H1 (cell line): ENCODE results near the gene SLC6A12. TPM values are rescaled to one million over a fixed set of nuclear protein-coding genes. Genes with fewer than 3 reads are reported as not detected.

Experiments used
- CTCF ChIA-PET: fragments of 300-600 bp; sonication (Branson Sonifier 250); formaldehyde crosslinking; loops from one replicate; lab custom pipeline; 2021; ENCODE audit not compliant: partially characterized antibody; lab: Charles Lee
- POLR2A ChIA-PET: fragments of 300-600 bp; sonication (Branson Sonifier 250); formaldehyde crosslinking; loops from one replicate; lab custom pipeline; 2021; ENCODE audit warnings: inconsistent platforms; ENCODE audit not compliant: partially characterized antibody; lab: Charles Lee
- DNase-seq, 2 experiments: peaks; one replicate each; pipeline versions ENCODE4 v3.0.0 to v3.0.0-alpha.2; 2010 to 2022; ENCODE audit warnings: low spot score in 2 of 2, low read depth in 1 of 2, mixed read lengths in 1 of 2
- FAIRE-seq: peaks from 2 replicates; lab custom pipeline; 2011; peaks lifted over from hg19 to GRCh38; lab: Jason Lieb, UNC
- H2AFZ ChIP-seq: 2 replicates; pipeline ENCODE4 v1.8.1; 2012; ENCODE audit warnings: low read length, inconsistent platforms
- H2AK5ac ChIP-seq: 2 replicates; pipeline ENCODE4 v1.6.1; 2013; ENCODE audit warnings: low read depth, low read length
- H2BK120ac ChIP-seq: replicated peaks from 2 replicates; pipeline ENCODE3; 2013; ENCODE audit warnings: low read depth, low read length, inconsistent platforms
- H2BK12ac ChIP-seq: 2 replicates; pipeline ENCODE4 v1.6.1; 2013; ENCODE audit warnings: low read depth, low read length
- H2BK15ac ChIP-seq: 2 replicates; pipeline ENCODE4 v1.6.1; 2013; ENCODE audit warnings: low read length
- H2BK20ac ChIP-seq: 2 replicates; pipeline ENCODE4 v1.6.1; 2013; ENCODE audit warnings: low read length
- H2BK5ac ChIP-seq: 2 replicates; pipeline ENCODE4 v1.6.1; 2013; ENCODE audit warnings: low read depth, low read length
- H3K14ac ChIP-seq: 2 replicates; pipeline ENCODE4 v1.6.1; 2013; ENCODE audit warnings: inconsistent platforms; ENCODE audit not compliant: insufficient read length
- H3K18ac ChIP-seq: 2 replicates; pipeline ENCODE4 v1.6.1; 2013; ENCODE audit warnings: low read length; ENCODE audit errors: extremely low read depth
- H3K23ac ChIP-seq: 2 replicates; pipeline ENCODE4 v1.6.1; 2013; ENCODE audit warnings: inconsistent platforms; ENCODE audit not compliant: insufficient read length
- H3K23me2 ChIP-seq: 2 replicates; pipeline ENCODE4 v1.6.1; 2013; ENCODE audit warnings: low read depth, low read length
- H3K27ac ChIP-seq: 2 replicates; pipeline ENCODE4 v1.6.1; 2011; ENCODE audit warnings: low read depth, low read length, inconsistent platforms
- H3K27me3 ChIP-seq, 4 experiments: replicated peaks in 1 of 4; 1 replicate in 1 of 4; 2 replicates in 3 of 4; pipeline versions ENCODE4 v1.6.1 to v1.8.1; 2011 to 2013; ENCODE audit warnings: low read length in 3 of 4, mild to moderate bottlenecking in 3 of 4, inconsistent platforms in 2 of 4, mixed read lengths in 2 of 4, moderate library complexity in 1 of 4; ENCODE audit not compliant: control insufficient read depth in 3 of 4, insufficient read depth in 3 of 4; ENCODE audit errors: extremely low read depth in 1 of 4
- H3K36me3 ChIP-seq, 4 experiments: 2 replicates each; pipeline versions ENCODE4 v1.6.1 to v1.8.1; 2011 to 2013; ENCODE audit warnings: mild to moderate bottlenecking in 4 of 4, low read length in 3 of 4, moderate library complexity in 2 of 4, control low read depth in 1 of 4, inconsistent platforms in 1 of 4; ENCODE audit not compliant: insufficient read depth in 4 of 4, control insufficient read depth in 2 of 4
- H3K4ac ChIP-seq: replicated peaks from 2 replicates; pipeline ENCODE3; 2013; ENCODE audit warnings: low read length, low read depth, mixed read lengths, inconsistent platforms; ENCODE audit not compliant: insufficient read length
- H3K4me1 ChIP-seq, 4 experiments: replicated peaks in 1 of 4; 1 replicate in 1 of 4; 2 replicates in 3 of 4; pipeline versions ENCODE4 v1.6.1 to v1.8.1; 2011 to 2013; ENCODE audit warnings: low read length in 3 of 4, inconsistent platforms in 2 of 4, mixed read lengths in 1 of 4; ENCODE audit not compliant: insufficient read depth in 4 of 4, control insufficient read depth in 3 of 4
- H3K4me2 ChIP-seq, 2 experiments: 2 replicates each; pipeline versions ENCODE4 v1.6.1 to v1.8.1; 2011 to 2013; ENCODE audit warnings: low read depth in 2 of 2, low read length in 2 of 2, control low read depth in 1 of 2, inconsistent platforms in 1 of 2, mild to moderate bottlenecking in 1 of 2; ENCODE audit not compliant: insufficient read depth in 1 of 2
- H3K4me3 ChIP-seq, 4 experiments: fragments of 200-600, 300-600 bp in 1 of 4; sonication (generic), shearing (Covaris generic), sonication (Bioruptor Twin) in 1 of 4; 2 replicates each; pipeline versions ENCODE4 v1.5.1 to v1.8.1; 2011 to 2016; ENCODE audit warnings: low read length in 4 of 4, low read depth in 3 of 4, control low read depth in 2 of 4, inconsistent platforms in 2 of 4, mild to moderate bottlenecking in 2 of 4, mixed read lengths in 1 of 4, moderate library complexity in 1 of 4; ENCODE audit not compliant: insufficient read depth in 2 of 4; ENCODE audit errors: extremely low read depth in 1 of 4
- H3K56ac ChIP-seq: replicated peaks from 2 replicates; pipeline ENCODE3; 2013; ENCODE audit warnings: low read depth, mild to moderate bottlenecking, mixed read lengths, low read length, inconsistent platforms; ENCODE audit not compliant: insufficient read length
- H3K79me1 ChIP-seq: 2 replicates; pipeline ENCODE4 v1.6.1; 2013; ENCODE audit warnings: low read depth, low read length, control low read depth
- H3K79me2 ChIP-seq, 2 experiments: 2 replicates each; pipeline versions ENCODE4 v1.6.1 to v1.8.1; 2012 to 2013; ENCODE audit warnings: low read length in 2 of 2, mild to moderate bottlenecking in 2 of 2, inconsistent platforms in 1 of 2; ENCODE audit not compliant: insufficient read depth in 2 of 2, control insufficient read depth in 1 of 2
- H3K9ac ChIP-seq, 4 experiments: replicated peaks in 1 of 4; 1 replicate in 1 of 4; 2 replicates in 3 of 4; pipeline versions ENCODE4 v1.6.1 to v1.8.1; 2011 to 2013; ENCODE audit warnings: low read depth in 3 of 4, low read length in 3 of 4, control low read depth in 2 of 4, mild to moderate bottlenecking in 2 of 4, moderate library complexity in 2 of 4, inconsistent platforms in 1 of 4; ENCODE audit errors: extremely low read depth in 1 of 4
- H3K9me3 ChIP-seq, 2 experiments: 2 replicates each; pipeline versions ENCODE4 v1.6.1 to v1.8.1; 2012 to 2013; ENCODE audit warnings: mild to moderate bottlenecking in 2 of 2, moderate library complexity in 2 of 2, control low read depth in 1 of 2, inconsistent platforms in 1 of 2, low read depth in 1 of 2, low read length in 1 of 2, mixed read lengths in 1 of 2; ENCODE audit not compliant: insufficient read depth in 2 of 2
- H4K20me1 ChIP-seq, 2 experiments: replicated peaks in 1 of 2; 2 replicates each; pipeline versions ENCODE3 to v1.8.1; 2011 to 2013; ENCODE audit warnings: inconsistent platforms in 2 of 2, low read length in 2 of 2, mild to moderate bottlenecking in 1 of 2; ENCODE audit not compliant: insufficient read depth in 2 of 2, control insufficient read depth in 1 of 2
- H4K5ac ChIP-seq: 2 replicates; pipeline ENCODE4 v1.6.1; 2013; ENCODE audit warnings: low read length, low read depth, mixed read lengths, inconsistent platforms; ENCODE audit not compliant: insufficient read length
- H4K8ac ChIP-seq: 2 replicates; pipeline ENCODE4 v1.8.0; 2013; ENCODE audit warnings: mild to moderate bottlenecking, moderate library complexity, low read length, inconsistent platforms; ENCODE audit not compliant: insufficient read depth; ENCODE audit errors: extremely low read depth
- H4K91ac ChIP-seq: replicated peaks from 2 replicates; pipeline ENCODE3; 2013; ENCODE audit warnings: low read length, mixed read lengths, inconsistent platforms; ENCODE audit not compliant: insufficient read length
- CBX5 ChIP-seq: fragments of 300-800, 300-1000 bp; sonication (generic); IDR thresholded peaks from 2 replicates; pipeline ENCODE4 v1.7.1; 2016; ENCODE audit warnings: antibody characterized with exemption, low read length, low read depth
- CBX8 ChIP-seq: fragments of 300-800, 300-1000 bp; sonication (generic); IDR thresholded peaks from 2 replicates; pipeline ENCODE4 v1.7.1; 2016; ENCODE audit warnings: low read depth, low read length, borderline replicate concordance
- CEBPB ChIP-seq: IDR thresholded peaks from 2 replicates; pipeline ENCODE4 v1.6.1; 2012; ENCODE audit warnings: low read depth, low read length
- CHD1 ChIP-seq: IDR thresholded peaks from 2 replicates; pipeline ENCODE4 v1.6.1; 2012; ENCODE audit warnings: low read depth, low read length, improper control_type of control experiment
- GABPA ChIP-seq: IDR thresholded peaks from 2 replicates; pipeline ENCODE4 v1.6.1; 2011; ENCODE audit warnings: mild to moderate bottlenecking, low read length, moderate library complexity, borderline replicate concordance; ENCODE audit not compliant: insufficient read depth
- HDAC6 ChIP-seq: IDR thresholded peaks from one replicate; pipeline ENCODE4 v1.7.1; 2012; ENCODE audit warnings: low read depth, mild to moderate bottlenecking, inconsistent platforms, low read length, moderate library complexity
- KDM1A ChIP-seq: fragments of 200-600, 300-600 bp; sonication (generic); IDR thresholded peaks from 2 replicates; pipeline ENCODE4 v1.7.1; 2016; ENCODE audit warnings: mild to moderate bottlenecking, low read length, borderline replicate concordance
- POLR2AphosphoS5 ChIP-seq: IDR thresholded peaks from 2 replicates; pipeline ENCODE4 v1.6.1; 2011; ENCODE audit warnings: low read depth, low read length
- SIX5 ChIP-seq: IDR thresholded peaks from 2 replicates; pipeline ENCODE4 v1.6.1; 2011; ENCODE audit warnings: mild to moderate bottlenecking, low read depth, low read length
- TEAD4 ChIP-seq: IDR thresholded peaks from 2 replicates; pipeline ENCODE4 v1.6.1; 2012; ENCODE audit warnings: low read depth, low read length, inconsistent platforms, mixed read lengths
- WGBS, 2 experiments: shearing (Covaris generic) in 1 of 2; methylation state at CpG; one replicate each; pipeline versions ENCODE4 v1.1.6 to v1.1.7; 2013 to 2015; ENCODE audit warnings: low lambda C conversion rate in 2 of 2, mixed read lengths in 2 of 2, inconsistent platforms in 1 of 2, low coverage in 1 of 2, missing lambda C conversion rate in 1 of 2; ENCODE audit not compliant: insufficient replicate concordance in 2 of 2, insufficient coverage in 1 of 2, insufficient read length in 1 of 2; ENCODE audit errors: extremely low coverage in 1 of 2, missing lambda C conversion rate in 1 of 2; 5-methylcytosine and 5-hydroxymethylcytosine counted together
- long read RNA-seq, 2 experiments: library from RNA in 1 of 2; library from capped mRNA in 1 of 2; stranded (forward); transcript quantifications; one replicate each; pipeline ENCODE4 v2.0.0, GENCODE V29; 2021; ENCODE audit warnings: inconsistent platforms in 1 of 2
- polyA minus RNA-seq, 3 experiments: library from RNA; depleted of rRNA, polyadenylated mRNA; stranded (reverse); fragments of >200 nt; gene quantifications; 1 replicate in 2 of 3; 2 replicates in 1 of 3; pipeline ENCODE4 v1.2.3, GENCODE V29; 2011
- polyA plus RNA-seq, 7 experiments: library from polyadenylated mRNA; depleted of rRNA in 3 of 7; stranded (reverse) in 5 of 7; unstranded in 2 of 7; fragments of >200 nt in 5 of 7; fragments of 200-250 nt in 2 of 7; gene quantifications; 1 replicate in 5 of 7; 2 replicates in 1 of 7; 4 replicates in 1 of 7; pipeline versions ENCODE4 v1.2.1 to v1.2.3, GENCODE V29; 2011 to 2013; ENCODE audit warnings: missing spikeins in 2 of 7, mixed read lengths in 2 of 7
- total RNA-seq: library from RNA; stranded (reverse); fragmentation: NEBNext Ultra II Directional; extraction: Animal tissue kit (Norgen Biotek cat#: 25700); gene quantifications from 2 replicates; pipeline ENCODE4 v1.2.1, GENCODE V29; 2021

The SLC6A12 gene
- total RNA-seq (0.65 and 1.1 TPM in 2 replicates), polyA plus RNA-seq (2011; rRNA removed) (0.63 and 0.70 TPM in 2 replicates), polyA minus RNA-seq (2011; rRNA and poly(A)+ RNA removed) (1.8 and 3.6 TPM in 2 replicates)
- polyA plus RNA-seq (2011; cell fraction: cytosol; rRNA removed): 0.44 TPM
- 1.6 TPM for polyA plus RNA-seq (2011; cell fraction: nucleus; rRNA removed)
- 0.33 to 1.2 TPM (median 0.91 TPM) in 4 replicates for polyA plus RNA-seq (2012, experiment 1 of 2)
- polyA plus RNA-seq (2012, experiment 2 of 2): 0.56 TPM
- polyA plus RNA-seq (2013, experiment 1 of 2): 0.36 TPM
- polyA plus RNA-seq (2013, experiment 2 of 2): 0.46 TPM
- polyA minus RNA-seq (2011; cell fraction: cytosol; rRNA and poly(A)+ RNA removed): not detected
- 1.8 TPM for polyA minus RNA-seq (2011; cell fraction: nucleus; rRNA and poly(A)+ RNA removed)
- long read RNA-seq, experiment 1, partial matches to known transcripts: 1 of 1 reads
- long read RNA-seq, experiment 1, other reads (novel, unspliced or antisense): 0 of 1 reads
- long read RNA-seq, experiment 2: 0 reads

DNA sequence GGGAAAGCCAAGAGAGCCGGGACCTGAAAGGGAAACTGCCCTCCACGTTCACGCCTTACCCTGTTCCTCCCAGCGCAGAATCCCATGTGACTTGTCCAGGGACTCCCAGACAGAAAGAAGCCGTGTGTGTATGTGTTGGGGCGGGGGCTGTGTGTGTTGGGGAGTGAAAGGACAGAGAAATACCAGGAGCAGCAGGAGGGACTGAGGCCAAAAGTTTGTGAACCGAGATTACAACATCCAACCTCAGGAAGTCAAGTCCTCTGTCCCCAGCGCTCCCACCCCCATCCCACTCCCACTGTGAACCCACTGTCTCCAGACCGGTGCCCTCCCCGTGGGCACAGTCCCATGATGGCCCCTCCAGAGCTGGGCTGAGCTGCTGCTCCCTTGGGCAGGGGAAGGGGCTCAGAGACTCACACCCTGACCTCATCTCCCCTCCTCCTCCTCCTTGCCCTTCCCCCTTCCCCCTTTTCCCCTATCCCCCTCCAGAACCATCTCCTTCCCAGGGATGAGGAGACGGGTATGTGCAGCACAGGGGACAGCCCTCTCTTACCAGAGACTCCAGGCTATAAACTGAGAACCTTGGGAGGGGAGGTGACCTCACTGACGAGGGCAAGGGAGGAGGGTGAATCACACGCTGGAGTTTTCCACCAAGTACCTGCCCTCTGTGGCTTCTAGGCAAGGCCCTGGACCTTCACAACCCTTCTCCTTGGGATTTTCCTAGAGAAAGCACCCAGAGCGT lies at the start of gene SLC6A12:
SLC6A12 (minus strand) TSS at position 155 of the 739 bp plus-strand sequence. CDS start 4,171 bp downstream, outside the sequence.
- Histone ChIP-seq H3K9me3 (no peaks in the 10 kb centered on the region), H3K14ac (no peak within 1 kb of the TSS), H3K27ac (no peak within 1 kb of the TSS), H4K5ac (no peak within 1 kb of the TSS), H3K23ac (no peak within 1 kb of the TSS), H4K8ac (peak within 1 kb of the TSS; percentile 69), H3K4me2 (peak within 1 kb of the TSS; percentile 3 to 16; a peak in 2 of 4 replicates), H3K4me3 (peak within 1 kb of the TSS in 2 of 4 experiments; percentile 1; a peak in 1 of 8 replicates), H2AFZ (no peak within 1 kb of the TSS), H3K23me2 (peaks cover 3% of the 10 kb centered on the region; the same call in 1 of the 2 replicates), H3K9ac (no peak within 1 kb of the TSS; a peak in 1 of 7 replicates), H4K20me1 (peaks cover 0 to under 1% of the 10 kb centered on the region in 2 experiments), H2AK5ac (peak within 1 kb of the TSS; percentile 53; the same call in 1 of the 2 replicates), H2BK15ac (0 out of 2 replicates have a peak within 1 kb of the TSS, but pooled peaks have one; percentile 53), H3K18ac (no peak within 1 kb of the TSS; the same call in 1 of the 2 replicates), H3K56ac (no peak within 1 kb of the TSS), H3K27me3 (peaks cover 0 to 15% (median 13%) of the 10 kb centered on the region in 4 experiments; a peak in 4 of 7 replicates), H3K36me3 (no peaks in the 10 kb centered on the region), H2BK5ac (no peak within 1 kb of the TSS), H4K91ac (no peak within 1 kb of the TSS), H3K4me1 (peaks cover 0 to 20% (median 15%) of the 10 kb centered on the region in 4 experiments; a peak in 6 of 7 replicates), H3K79me1 (no peaks in the 10 kb centered on the region), H2BK12ac (0 out of 2 replicates have a peak within 1 kb of the TSS, but pooled peaks have one; percentile 33), H2BK120ac (no peak within 1 kb of the TSS), H2BK20ac (no peak within 1 kb of the TSS), H3K4ac (no peak within 1 kb of the TSS), H3K79me2 (no peaks in the 10 kb centered on the region)
- WGBS, 2 experiments: 56% methylated on average over 14 of the region's 14 CpGs; no CpG with 5 or more reads in 1 of the 2 experiments
- ChIA-PET CTCF (interaction anchor here (1.1 to 2.9 kb wide), 7 partner anchors 10 to 61 kb away, joined by 3 to 13 read pairs (median 5); no protein-coding TSS in a partner anchor), POLR2A (interaction anchor here (2.0 kb wide), 1 partner anchor 10 kb away, joined by 8 read pairs; no protein-coding TSS in a partner anchor)
- no peak for DNase-seq
- no peak for FAIRE-seq
- TF ChIP-seq TEAD4 (peak; percentile 45; the same call in 1 of the 2 replicates), HDAC6 (no peak), CBX8 (no peak), KDM1A (no peak), CBX5 (no peak), POLR2AphosphoS5 (no peak), SIX5 (no peak), GABPA (no peak), CHD1 (no peak), CEBPB (0 out of 2 replicates have a peak, but pooled peaks have one; percentile 23)
